Adrenal gland (tissue), 5 donors: ENCODE measurements around the gene CYSTM1.

Experiments
- POLR2A ChIP-seq, 2 donors: fragments of 450-650 bp; IDR thresholded peaks; one replicate each; pipeline ENCODE4 v1.6.1; 2017; ENCODE audit warnings: antibody characterized with exemption in 2 of 2, mild to moderate bottlenecking in 2 of 2, moderate library complexity in 1 of 2
- TF ChIP-seq, protein P1 (sequence below), 6 experiments: fragments of 450-650 bp in 4 of 6; fragments of 200-600 bp in 2 of 6; sonication (generic) in 1 of 6; IDR thresholded peaks; 1 replicate in 5 of 6; 2 replicates in 1 of 6; pipeline versions ENCODE4 v1.5.1 to v1.8.0; 2016 to 2021; ENCODE audit warnings: antibody characterized with exemption in 6 of 6, mild to moderate bottlenecking in 2 of 6, moderate library complexity in 1 of 6
- donor health status: DM: no; HTN: no; CAD: no.

DNA sequence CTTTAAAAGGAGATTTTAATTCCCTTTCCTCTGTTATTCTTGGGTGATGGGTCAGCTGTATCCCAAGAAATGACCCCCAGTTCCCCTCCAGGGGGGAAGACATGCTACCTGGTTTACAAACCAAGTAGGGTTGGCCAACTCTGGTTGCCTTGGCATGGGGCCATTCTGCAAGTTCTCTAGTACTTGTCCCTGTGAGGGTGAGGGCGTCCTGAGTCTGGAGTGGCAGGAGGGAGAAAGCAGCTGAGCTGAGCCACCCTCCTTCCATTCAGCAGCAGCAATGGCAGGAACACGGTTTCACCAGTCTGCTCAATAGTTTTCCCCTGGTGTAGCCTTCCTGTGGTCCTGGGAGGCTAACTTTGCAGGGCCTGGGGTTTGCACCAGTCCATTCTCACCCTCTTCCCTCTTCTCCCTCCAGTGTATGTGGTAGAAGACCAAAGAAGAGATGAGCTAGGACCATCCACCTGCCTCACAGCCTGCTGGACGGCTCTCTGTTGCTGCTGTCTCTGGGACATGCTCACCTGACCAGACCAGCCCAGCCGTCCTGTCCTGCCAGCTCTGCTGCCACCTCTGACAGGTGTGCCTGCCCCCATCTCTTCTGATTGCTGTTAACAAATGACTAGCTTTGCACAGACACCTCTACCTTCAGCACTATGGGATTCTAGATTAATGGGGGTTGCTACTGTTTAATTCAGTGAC is 68.0 kb downstream of the CYSTM1 start:
- TF ChIP-seq, protein P1, sequence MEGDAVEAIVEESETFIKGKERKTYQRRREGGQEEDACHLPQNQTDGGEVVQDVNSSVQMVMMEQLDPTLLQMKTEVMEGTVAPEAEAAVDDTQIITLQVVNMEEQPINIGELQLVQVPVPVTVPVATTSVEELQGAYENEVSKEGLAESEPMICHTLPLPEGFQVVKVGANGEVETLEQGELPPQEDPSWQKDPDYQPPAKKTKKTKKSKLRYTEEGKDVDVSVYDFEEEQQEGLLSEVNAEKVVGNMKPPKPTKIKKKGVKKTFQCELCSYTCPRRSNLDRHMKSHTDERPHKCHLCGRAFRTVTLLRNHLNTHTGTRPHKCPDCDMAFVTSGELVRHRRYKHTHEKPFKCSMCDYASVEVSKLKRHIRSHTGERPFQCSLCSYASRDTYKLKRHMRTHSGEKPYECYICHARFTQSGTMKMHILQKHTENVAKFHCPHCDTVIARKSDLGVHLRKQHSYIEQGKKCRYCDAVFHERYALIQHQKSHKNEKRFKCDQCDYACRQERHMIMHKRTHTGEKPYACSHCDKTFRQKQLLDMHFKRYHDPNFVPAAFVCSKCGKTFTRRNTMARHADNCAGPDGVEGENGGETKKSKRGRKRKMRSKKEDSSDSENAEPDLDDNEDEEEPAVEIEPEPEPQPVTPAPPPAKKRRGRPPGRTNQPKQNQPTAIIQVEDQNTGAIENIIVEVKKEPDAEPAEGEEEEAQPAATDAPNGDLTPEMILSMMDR (IDR thresholded peaks at IDR 0.05) = no peak
- TF ChIP-seq POLR2A (IDR thresholded peaks at IDR 0.05) = no peak
